GM18870 (cell line): ENCODE measurements around the gene SPSB1.
A peak's percentile ranks its signal among the peaks of the same experiment; 100 is the strongest.
"Not testable (repeated sequence)": the region's sequence is repeated elsewhere in the genome, so short reads cannot be mapped to it uniquely, and the experiment has no call there.

Source experiments
- ATAC-seq: cut with Tn5 transposase; IDR thresholded peaks from one replicate; pipeline ENCODE4 v1.9.1; 2021; ENCODE audit warnings: moderate library complexity; ENCODE audit not compliant: unreplicated experiment

Gene SPSB1

DNA sequence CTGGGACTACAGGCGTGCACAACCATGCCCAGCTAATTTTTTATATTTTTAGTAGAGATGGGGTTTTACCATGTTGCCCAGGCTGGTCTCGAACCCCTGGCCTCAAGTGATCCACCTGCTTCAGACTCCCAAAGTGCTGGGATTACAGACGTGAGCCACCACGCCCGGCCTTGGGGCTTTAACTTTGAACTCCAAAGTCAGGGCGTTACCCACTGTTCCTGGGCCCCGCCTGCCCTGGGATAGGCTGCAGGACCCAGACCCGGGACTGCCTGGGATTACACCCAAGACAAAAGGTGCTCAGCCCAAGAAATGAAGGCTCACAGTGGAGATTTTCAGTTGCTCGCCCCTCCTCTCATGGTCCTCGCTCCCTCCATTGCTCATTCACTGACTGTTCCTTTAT lies 92.7 kb downstream of the SPSB1 start:
- not testable (repeated sequence) for ATAC-seq

DNA sequence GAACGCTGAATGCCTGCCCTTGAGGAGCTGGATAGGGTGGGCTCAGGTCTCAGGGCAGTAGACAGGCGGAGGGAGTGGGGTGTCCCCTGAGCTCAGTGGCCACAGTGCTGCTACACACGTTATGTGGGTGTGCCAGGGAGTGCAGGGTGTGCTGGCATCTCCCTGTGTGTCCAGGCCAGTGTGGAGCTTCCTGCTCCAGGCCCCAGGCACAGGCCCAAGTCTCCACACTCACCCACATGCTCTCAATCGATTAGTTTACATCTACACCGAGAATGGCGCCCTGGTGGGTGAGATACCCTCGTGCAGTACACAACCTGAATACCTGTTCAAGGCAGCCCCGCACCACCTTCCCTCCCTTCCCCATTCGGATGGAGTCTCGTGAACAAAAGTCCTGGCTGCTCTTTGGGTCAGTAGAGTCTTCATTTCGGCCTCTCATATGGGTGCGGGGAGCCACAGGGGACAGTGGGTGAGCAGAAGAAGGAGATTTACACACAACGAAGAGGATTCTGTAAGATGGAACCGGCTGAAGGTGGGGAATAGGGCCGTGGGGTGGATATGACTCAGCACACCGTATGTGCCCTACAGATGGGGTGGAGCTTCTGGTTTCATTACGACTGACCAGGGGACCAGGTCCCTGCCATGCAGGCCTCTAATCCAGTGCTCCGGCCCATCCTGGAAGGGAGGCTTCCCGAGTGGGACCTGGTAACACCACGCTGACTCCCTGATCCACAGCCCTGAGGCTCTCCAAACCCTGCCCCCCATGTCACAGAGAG lies 93.3 kb downstream of the SPSB1 start:
- no peak for ATAC-seq

DNA sequence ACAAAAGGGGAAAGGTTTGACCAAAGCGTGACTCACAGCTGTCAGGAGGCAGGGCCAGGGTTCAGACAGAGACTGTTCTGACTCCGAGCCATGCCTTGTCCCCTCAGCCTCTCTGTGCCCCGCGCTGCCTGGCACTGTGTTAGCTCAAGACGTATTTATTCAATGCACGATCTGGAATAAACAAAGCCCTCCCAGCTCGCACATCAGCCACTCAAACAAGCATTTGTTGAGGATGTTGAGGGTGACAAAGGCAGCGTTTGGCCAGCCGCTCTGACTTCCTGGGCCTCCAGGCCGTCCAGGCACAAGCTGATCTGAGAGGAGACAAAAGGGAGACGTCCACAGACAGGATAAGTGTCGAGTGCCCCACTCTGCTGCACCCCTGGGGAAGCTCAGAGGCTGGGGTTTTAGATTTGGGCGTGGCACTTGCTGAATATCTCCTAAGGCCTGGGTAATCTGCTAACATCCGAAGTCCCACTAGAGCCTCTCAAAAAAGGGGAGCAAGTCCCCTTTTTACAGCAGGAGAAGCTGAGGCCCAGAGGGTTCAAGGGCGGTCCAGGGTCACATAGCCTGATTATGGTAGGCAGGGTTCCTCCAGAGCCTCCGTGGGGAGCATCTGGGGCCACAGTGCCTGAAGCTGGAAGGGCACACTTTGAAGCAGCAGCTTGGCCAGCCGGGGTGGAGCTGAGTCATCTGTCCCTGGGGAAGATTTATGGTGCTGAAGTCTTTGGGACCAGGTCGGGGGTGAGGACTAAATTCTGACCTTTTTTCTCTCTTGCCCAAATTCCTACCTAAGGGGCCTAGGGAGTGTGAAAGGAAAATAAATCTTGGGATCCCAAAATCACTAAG lies 95.9 kb downstream of the SPSB1 start:
- no peak for ATAC-seq

DNA sequence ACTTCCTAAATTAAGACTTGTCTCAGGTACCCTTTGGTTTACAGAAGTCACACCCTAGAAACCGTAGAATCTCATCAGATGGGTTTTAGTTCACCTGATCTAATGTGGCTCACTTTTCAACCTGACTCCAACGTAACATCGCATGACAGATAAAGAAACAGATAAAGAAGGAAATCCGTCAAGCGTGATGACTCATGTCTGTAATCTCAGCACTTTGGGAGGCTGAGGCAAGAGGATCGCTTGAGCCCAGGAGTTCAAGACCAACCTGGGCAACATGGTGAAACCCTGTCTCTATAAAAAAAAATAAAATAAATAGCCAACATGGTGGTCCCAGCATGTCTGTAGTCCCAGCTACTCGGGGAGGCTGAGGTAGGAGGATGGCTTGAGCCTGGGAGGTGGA lies 97.3 kb downstream of the SPSB1 start:
- no peak for ATAC-seq

DNA sequence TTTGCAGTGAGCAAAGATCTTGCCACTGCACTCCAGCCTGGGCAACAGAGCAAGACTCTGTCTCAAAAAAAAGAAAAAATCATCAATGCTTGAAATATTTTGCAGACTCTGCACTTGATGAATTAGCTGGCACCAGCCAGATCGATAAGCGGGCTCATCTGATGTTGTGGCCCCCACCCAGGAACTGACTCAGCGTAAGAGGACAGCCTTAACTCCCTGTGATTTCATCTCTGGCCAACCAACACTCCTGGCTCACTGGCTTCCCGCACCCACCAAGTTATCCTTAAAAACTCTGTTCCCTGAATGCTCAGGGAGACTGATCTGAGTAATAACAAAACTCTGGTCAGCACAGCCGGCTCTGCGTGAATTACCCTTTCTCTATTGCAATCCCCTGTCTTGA lies 98.9 kb downstream of the SPSB1 start:
- ATAC-seq = no peak

DNA sequence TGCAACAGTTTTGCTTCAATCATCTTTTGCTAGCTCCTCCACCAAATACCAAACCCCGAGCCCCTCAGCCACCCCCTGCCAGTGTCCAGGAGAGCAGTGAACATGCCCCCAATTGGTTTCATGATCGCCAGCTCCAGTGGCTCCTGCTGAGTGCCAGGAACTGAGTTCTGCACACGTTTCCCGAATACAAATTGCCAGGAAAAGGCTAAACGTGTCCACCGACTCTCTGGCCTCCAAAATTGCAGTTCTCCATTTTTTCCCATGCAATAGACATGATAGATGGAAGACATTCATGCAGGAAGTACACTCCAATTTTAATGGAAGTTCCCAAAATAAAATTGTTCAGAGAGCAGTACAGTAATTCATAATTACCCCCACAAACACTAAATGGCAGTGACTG lies 101.3 kb downstream of the SPSB1 start:
- no peak for ATAC-seq

DNA sequence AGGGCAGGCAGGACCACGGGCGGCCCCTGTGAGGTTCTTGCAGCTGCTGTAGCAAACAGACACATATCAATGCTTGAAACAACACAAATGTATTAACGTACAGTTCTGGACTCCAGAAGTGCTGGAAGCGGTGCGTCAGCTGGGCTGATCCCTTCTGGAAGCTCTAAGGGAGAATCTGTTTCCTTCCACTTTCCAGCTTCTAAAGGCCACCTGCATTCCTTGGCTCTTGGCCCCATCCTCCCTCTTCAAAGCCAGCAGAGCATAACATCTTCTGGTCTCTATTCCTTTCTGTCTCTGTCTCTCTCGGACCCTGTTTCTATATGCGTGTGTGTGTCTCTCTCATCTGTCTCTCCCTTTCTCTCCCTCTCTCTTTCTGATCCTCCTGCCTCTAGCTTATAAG lies 102.3 kb downstream of the SPSB1 start:
- ATAC-seq = no peak

DNA sequence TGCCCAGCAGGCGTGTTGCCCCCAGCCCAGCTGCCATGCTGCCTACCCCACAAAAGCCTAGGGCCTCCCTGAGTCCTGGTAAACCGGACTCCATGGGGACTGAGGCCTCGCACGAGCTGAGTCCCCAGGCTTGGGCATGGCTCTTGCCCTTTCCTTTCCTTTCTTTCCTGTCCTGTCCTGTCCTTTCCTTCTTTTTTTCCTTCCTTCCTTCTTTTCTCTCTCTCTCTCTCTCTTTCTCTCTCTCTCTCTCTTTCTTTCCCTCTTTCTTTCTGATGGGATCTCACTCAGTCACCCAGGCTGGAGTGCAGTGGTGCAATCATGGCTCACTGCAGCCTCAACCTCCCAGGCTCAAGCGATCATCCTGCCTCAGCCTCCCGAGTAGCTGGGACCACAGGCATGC lies 104.4 kb downstream of the SPSB1 start:
- no peak for ATAC-seq

DNA sequence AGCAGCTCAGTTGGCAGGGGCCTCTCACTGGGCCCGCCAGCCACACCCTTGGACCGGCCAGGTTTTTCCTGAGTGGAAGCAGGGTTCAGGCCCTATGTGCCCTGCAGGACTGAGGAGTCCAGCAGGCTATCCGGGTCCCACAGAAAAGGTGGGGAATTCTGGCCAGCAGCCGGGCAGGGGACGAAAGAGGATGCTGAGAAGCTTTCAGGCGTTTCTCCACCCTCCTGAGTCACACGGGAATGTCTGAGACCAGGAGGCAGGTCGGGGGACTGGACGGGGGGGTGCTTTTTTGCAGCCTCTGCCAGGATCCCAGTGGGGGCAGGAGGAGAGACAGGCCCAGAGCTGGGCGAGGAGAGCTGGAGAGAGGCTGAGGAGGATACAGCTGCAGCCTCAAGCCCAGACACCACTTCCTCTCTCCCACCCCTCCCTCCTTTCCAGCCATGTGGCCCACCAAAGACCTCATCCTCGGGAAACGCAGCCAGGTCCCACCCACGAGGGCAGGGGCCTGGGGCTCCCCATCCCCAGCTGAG lies 105.4 kb downstream of the SPSB1 start:
- no peak for ATAC-seq

DNA sequence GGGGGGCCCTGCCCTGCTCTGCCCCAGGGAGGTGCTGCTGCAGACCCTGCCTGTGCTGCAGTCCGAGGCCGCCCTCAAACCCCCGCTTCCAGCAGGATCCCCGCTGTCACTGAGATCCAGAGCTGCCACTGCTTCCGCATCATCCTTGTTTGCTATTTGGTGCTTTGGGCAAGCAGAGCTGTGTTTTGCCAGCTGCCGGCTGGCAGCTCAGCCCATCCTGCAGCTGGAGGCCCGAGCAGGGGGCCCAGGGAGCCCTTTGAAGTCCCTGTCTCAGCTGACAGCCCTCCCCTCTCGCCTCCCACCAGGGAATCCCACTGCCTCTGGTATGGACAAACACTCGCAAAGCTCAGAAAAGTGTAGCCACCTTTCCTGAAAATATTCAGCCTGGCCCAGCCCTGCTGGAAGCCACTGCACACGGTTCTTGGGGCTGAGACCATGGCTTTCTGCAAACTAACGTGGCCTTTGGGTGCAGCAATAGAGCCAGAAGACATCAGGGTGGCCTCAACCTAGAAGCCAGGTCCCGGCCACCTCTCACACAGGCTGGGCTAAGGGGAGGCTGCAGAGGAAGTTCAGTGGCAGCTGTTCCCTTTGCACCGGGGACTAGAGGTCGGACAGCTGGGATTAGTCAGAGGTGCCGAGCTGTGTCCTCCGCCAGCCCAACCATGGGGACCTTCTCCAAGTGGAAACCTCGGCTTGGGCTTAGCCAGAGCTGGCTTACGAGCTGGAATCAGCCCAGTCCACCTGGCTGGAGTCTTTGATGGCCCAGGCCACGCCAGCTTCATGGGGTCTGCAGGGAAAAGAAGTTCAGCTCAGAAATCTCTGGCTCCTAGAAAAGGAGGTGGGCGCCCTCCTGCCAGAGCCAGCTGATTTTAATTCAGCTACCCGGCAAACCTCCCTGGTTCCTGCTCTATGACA lies 107.1 kb downstream of the SPSB1 start:
- ATAC-seq = no peak

DNA sequence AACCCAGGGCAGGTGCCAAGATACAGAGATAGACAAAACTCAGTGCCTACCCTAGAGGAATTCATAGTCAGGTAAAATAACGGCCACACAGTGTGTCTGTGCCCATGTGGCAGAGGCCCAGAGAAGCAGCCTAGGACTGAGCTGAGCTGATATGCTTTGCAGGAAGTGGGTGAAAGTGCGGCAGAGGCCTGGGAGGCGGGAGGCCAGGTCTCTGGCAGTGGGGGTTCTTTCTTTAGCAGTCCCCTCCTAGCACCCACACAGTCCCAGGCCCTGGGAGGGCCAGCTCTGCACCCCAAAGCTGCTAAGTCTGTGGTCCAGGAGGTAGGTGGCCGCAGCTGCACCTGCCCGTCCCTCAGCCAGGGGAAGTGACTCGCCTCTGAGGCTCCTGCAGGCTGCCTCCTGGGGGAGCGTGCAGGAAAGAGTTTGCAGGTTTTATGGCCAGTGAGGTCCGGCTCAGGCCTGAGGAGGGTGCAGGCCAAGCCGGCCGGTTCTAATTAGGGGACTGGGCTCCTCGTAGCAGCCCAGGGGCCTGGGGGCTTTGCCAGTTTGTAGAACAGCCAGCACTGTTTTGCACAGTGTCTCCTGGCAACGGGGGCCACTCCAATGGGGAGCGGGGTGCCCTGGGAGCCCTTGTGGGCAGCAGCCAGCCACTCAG lies 107.9 kb downstream of the SPSB1 start:
- ATAC-seq = no peak

DNA sequence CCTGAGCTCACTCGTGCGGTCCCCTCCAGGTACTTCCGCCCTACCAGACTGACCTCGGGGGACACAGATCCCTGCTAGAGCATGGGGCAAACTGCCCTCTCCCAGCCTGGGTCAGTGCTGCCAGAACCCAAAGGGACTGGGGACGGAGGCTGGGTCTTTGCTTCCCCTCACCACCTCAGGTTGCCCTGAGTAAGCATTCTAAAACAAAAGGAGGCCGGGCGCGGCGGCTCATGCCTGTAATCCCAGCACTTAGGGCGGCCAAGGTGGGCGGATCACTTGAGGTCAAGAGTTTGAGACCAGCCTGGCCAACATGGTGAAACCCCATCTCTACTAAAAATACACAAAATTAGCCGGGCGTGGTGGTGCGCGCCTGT lies 108.4 kb downstream of the SPSB1 start:
- no peak for ATAC-seq

DNA sequence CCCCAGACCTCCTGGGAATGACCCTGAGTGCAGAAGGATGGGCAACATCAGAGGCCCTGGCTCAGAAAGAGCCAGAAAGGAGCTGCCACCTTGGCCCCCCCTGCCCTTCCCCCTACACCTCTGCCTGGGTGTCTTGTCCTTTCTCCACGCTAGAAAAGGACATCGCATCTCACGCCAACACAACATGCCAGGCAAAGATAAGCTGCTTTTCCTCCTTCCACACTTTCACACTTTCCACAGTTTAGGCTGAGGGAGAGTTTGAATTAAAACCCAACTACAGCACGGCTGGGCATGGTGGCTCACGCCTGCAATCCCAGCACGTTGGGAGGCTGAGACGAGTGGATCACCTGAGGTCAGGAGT lies 109.5 kb downstream of the SPSB1 start:
- no peak for ATAC-seq

DNA sequence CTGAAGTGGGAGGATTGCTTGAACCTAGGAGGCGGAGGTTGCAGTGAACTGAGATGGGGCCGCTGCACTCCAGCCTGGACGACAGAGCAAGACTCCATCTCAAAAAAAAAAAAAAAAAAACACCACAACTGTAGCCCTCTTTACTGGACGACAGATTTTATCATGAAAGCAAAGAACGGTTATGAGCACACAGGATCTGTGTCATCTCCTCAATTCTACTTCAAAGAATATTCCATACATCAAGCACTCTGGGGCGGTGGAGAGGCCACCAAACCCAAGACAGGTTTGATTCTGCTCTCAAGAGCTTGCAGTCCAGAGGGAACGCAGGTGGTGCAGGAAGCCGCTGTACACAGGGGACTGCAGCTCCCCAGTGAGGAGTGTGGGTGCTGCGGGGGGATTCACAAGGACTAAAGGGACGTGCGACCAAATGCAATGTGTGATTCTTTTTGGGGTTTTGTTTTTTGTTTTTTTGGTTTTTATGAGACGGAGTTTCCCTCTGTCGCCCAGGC lies 110.1 kb downstream of the SPSB1 start:
- ATAC-seq = no peak

DNA sequence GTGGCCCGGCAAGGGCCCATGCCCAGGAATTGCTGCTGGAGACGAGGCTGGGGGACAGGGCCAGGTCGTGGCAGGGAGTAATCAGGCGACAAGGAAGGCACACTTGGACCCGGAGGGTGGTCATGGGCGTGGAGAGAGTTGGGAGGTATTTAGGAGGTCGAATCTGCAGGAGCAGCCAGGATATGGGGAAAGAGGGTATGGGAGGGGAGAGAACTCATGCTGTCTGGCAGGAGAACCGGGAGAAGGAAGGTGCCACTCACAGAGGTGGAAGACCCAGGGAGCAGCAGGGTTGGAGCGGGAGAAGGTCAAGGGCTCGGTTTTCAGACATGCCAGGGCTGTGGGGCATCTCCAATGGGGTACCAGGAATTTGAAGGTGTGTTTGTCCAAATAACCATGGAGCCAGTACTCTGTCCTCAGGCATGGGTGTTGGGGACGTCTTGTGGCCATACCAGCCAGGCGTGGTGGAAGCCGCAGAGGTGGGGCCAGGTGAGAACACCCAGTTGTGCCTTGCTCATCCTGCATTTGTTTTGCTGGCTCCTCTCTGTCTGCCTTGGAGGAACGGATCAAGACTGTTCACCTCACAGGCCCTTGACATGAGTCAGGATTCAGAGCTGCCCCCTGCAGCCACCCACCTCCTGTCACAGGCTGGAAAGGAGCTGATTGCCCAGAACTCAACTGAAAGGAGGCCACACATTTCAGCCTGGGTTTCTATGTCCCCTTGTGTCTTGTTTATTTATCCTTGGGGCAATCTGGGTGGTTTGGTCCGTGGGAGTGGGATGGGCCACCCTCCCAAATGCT lies 111.6 kb downstream of the SPSB1 start:
- ATAC-seq = no peak

DNA sequence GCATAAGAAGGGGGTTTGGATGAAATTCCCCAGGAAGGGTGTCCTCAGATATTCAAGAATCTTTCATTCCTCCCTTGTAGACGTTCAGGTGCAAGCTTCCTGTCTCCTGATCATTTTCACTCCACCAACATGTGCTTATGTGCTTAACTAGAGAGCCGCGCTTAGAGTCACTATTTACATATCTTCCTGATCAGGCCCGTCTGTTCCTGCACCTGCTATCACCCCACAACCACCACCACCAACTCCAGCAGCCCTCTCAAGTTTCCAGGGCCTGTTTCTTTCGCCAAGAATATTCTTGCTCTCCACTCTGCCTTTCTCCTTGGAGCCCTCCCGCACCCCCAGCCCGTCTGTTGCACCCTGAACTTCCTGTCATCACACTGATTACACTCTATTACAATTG lies 113.4 kb downstream of the SPSB1 start:
- ATAC-seq = no peak

DNA sequence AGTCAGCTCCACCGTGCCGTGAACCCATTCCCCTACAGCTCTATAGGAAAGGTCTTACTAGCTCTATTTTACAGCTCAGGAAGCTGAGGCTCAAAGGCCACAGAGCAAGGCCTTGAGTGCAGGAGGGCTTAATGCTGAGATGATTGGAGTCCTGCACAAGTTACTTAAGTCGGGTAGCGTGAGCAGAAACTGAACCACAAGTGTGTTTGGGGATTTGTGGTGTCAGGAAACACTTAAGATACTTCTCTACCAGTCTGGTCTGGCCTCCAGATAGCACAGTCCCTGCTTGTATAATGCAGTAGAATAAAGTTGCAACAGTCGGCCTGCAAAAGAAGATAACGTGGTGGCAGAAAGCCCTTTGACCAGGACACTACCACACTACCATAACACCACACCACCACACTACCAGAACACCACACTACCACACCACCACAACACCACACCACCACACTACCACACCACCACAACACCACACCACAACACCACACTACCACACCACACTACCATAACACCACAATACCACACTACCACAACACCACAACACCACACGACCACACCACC lies 118.1 kb downstream of the SPSB1 start:
- no peak for ATAC-seq

DNA sequence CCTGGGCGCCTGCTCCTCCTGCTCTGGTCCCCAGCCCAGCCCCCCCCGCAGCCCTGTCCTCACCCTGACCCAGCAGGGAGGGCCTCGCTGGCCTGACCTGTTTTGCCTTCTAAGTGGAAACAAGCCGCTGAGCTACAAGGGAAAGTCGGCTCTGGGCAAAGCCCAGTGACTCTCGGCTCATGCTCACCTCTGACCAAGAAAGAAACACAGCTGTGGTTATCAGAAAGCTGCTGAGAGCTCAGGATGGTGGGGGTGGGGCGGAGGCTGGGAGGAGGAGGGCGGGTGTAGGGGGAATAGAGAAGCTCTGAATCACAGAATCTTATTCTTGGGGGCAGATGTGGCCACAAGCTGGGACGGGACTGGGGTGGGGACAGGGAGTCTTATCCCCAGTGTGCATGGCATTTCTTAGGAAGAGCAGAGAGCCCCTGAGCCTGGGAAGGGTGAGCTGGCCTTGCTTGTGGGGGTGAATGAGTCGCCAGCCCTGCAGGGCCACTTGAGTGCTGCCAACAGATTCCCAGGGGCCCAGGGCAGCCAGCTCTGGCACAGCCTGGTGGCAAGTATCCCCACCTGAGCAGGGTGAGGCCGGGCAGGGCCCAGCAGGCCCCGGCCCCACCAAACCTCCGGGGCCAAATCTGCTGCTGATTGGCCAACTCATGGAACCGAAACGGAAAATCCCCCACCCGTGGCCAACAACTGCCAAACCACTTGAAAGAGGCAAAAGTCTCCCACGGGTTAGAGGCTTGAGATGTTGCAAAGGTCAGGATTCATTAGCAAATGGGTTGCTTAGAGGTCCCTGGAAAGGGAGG lies 120.6 kb downstream of the SPSB1 start:
- peak; percentile 60 for ATAC-seq

DNA sequence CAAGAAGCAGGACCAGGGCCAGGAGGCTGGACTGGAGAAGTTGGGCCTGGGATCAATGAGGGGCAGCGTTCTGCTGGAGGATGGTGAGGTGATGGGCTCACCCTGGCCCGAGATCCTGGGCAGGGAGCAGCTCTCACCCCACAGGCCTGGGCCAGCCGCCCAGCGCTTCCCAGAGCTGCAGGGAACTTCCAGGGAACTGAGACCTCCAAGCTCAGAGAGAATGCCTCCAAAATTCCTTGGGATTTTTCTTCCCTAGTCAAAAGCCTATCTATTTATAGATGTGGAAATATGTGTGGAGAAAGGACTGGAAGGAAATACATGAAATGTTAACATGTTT lies 121.2 kb downstream of the SPSB1 start:
- ATAC-seq = peak; percentile 13
